ENCODE measurements around the gene RNU7-1. TPM values are rescaled to one million over a fixed set of nuclear protein-coding genes. Genes with fewer than 3 reads are reported as not detected.

The RNU7-1 gene
- total and polyA plus RNA-seq, 9 of the 15 experiments (the other 6 are each of a cell fraction or from before 2014, with no cell fraction given): not detected

- WGBS (ENCODE audit: insufficient coverage, low coverage, missing lambda C conversion rate): 22% methylated on average over 4 of the region's 6 CpGs
- H3K4me3 ChIP-seq: no peak overlapping the region
- FAIRE-seq: no peak
- no peak for ATAC-seq
- intact Hi-C loops (cut with micrococcal nuclease) (loop anchor here (1.0 to 2.0 kb wide), 2 partner anchors 21 to 36 kb away; partner anchors contain the start of gene C12orf57), in situ Hi-C loops (cut with MboI) (no loop called here)
- no peak overlapping the region for H3K9ac ChIP-seq (ENCODE audit: insufficient read depth in 1 of 2, low read depth in 2 of 2, low read length in 2 of 2)
- peaks cover 20% of the 10 kb centered on the region; the same call in 2 of the 3 replicates for H3K36me3 ChIP-seq (ENCODE audit: control insufficient read depth, insufficient read depth, low read length)
- peaks cover 12% of the 10 kb centered on the region for H3K79me2 ChIP-seq (ENCODE audit: control insufficient read depth, insufficient read depth, low read length)
- no peaks in the 10 kb centered on the region for H3K27me3 ChIP-seq (ENCODE audit: control insufficient read depth in 2 of 2, insufficient read depth in 2 of 2, low read length in 2 of 2)
- DNase-seq (ENCODE audit: extremely low read depth in 1 of 4, low spot score in 3 of 4): no peak
- H3K9me1 ChIP-seq (ENCODE audit: control insufficient read depth, insufficient read depth, low read length): peaks cover 4% of the 10 kb centered on the region
- peaks cover 19 to 31% of the 10 kb centered on the region in 2 experiments; a peak in 4 of 5 replicates for H3K4me1 ChIP-seq (replicated peaks in 1 of 2; ENCODE audit: control insufficient read depth in 2 of 2, insufficient read depth in 2 of 2, low read length in 2 of 2)
- ChIA-PET CTCF (ENCODE audit: low intra/inter-chr PET ratio) (interaction anchor here (1.1 to 1.2 kb wide), 4 partner anchors 36 to 119 kb away, joined by 4 to 6 read pairs (median 4); no protein-coding TSS in a partner anchor), POLR2A (interaction anchor here (0.6 to 4.0 kb wide), 4 partner anchors 11 to 424 kb away, joined by 3 to 29 read pairs (median 12); partner anchors contain the start of genes C12orf57 and RNU7-1)
- no peaks in the 10 kb centered on the region for H3K9me3 ChIP-seq (replicated peaks; ENCODE audit: control insufficient read depth, insufficient read depth, low read depth, low read length)
- BruUV-seq (replicated peaks): no TSS peak
- no peak overlapping the region; the same call in 1 of the 2 replicates for H2AFZ ChIP-seq (ENCODE audit: low read depth, low read length)
- no peak overlapping the region for H3K27ac ChIP-seq (ENCODE audit: extremely low read depth, low read depth, low read length)
- no peak overlapping the region for H3K4me2 ChIP-seq (ENCODE audit: insufficient read depth, low read length)
- H4K20me1 ChIP-seq (replicated peaks; ENCODE audit: control insufficient read depth, insufficient read depth, low read length): no peaks in the 10 kb centered on the region
- no peak for TF ChIP-seq ZNF561 (CRISPR knock-in tag; conservative IDR thresholded peaks at IDR 0.05)
- no peak for TF ChIP-seq ZNF174 (CRISPR knock-in tag; IDR thresholded peaks at IDR 0.05)
- TF ChIP-seq SIRT6 (IDR thresholded peaks at IDR 0.05; ENCODE audit: low read depth, low read length): no peak
- TF ChIP-seq KLF6 (CRISPR knock-in tag; IDR thresholded peaks at IDR 0.05; ENCODE audit: borderline replicate concordance): no peak
- no peak for TF ChIP-seq BHLHE40 (IDR thresholded peaks at IDR 0.05; ENCODE audit: low read length)
- no peak for TF ChIP-seq MXI1 (IDR thresholded peaks at IDR 0.05; ENCODE audit: low read depth, low read length)
- TF ChIP-seq ETS2 (tag; IDR thresholded peaks at IDR 0.05; ENCODE audit: borderline replicate concordance, poor library complexity, severe bottlenecking): no peak
- no peak for TF ChIP-seq RAD21 (CRISPR knock-in tag; conservative IDR thresholded peaks at IDR 0.05 in 1 of 2, IDR thresholded peaks at IDR 0.05 in 1 of 2)
- no peak for TF ChIP-seq RBM39 (optimal IDR thresholded peaks at IDR 0.05; ENCODE audit: low read depth, low read length)
- TF ChIP-seq RREB1 (CRISPR knock-in tag; IDR thresholded peaks at IDR 0.05): no peak
- TF ChIP-seq MBD1 (CRISPR knock-in tag; IDR thresholded peaks at IDR 0.05): no peak
Measured at GRCh38 chr12:6923851-6924250, 19.8 kb upstream of the RNU7-1 start.

Data from K562 (cell line).